ENCODE results near the gene STAP1. TPM values are rescaled to one million over a fixed set of nuclear protein-coding genes. Genes with fewer than 3 reads are reported as not detected.

Gene STAP1
- total RNA-seq, 1 experiment from 2014 or later = not detected

DNA sequence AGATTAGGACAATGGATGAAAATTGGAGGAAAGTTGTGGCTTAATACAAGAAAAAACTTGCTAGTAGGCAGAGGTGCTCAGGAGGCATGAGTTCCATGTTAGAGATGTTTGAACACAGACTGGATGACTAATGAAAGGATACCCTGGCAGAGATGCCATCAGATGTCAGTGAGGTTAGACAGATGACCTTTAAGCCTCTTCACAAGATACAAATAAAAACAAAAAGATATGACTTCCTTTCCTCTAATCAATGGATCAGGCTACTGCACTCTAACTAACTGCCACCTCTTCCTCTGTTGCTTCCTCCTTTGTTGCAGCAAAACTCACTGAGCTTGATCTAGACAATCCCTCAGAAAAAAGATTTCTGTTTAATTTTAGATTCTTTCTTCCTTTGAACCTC lies 14.7 kb downstream of the STAP1 start:
- Histone ChIP-seq H2AFZ (ENCODE audit: low read depth, low read length, poor library complexity, severe bottlenecking) (no peak overlapping the region), H3K4me3 (replicated peaks in 1 of 2; ENCODE audit: low read depth in 1 of 2, low read length in 2 of 2) (no peak overlapping the region), H3K4me1 (ENCODE audit: control insufficient read depth in 1 of 2, insufficient read depth in 2 of 2, low read length in 2 of 2) (no peaks in the 10 kb centered on the region), H3K9me3 (ENCODE audit: control insufficient read depth in 1 of 2, insufficient read depth in 1 of 2, low read depth in 1 of 2, low read length in 2 of 2) (no peaks in the 10 kb centered on the region), H3K27ac (ENCODE audit: low read depth, low read length) (no peak overlapping the region), H3K9me2 (ENCODE audit: insufficient read depth) (no peaks in the 10 kb centered on the region), H3K4me2 (ENCODE audit: low read length) (no peak overlapping the region), H3K79me2 (ENCODE audit: insufficient read depth, low read length) (no peaks in the 10 kb centered on the region), H4K20me1 (ENCODE audit: insufficient read depth) (no peaks in the 10 kb centered on the region), H3K9ac (ENCODE audit: low read length) (no peak overlapping the region), H3K36me3 (ENCODE audit: control insufficient read depth in 1 of 2, insufficient read depth in 2 of 2, low read length in 2 of 2) (no peaks in the 10 kb centered on the region), H3K27me3 (ENCODE audit: insufficient read depth, low read length) (no peaks in the 10 kb centered on the region)
- ChIA-PET CTCF (no interaction called here), RAD21 (ENCODE audit: low non-redundant PET in 1 of 2, low total read pairs in 2 of 2, uncharacterized antibody in 2 of 2, unreplicated experiment in 2 of 2) (no interaction called here), POLR2A (no interaction called here)
- intact Hi-C loops (cut with micrococcal nuclease) = no loop called here
- ATAC-seq = no peak
- TF ChIP-seq, protein P1, sequence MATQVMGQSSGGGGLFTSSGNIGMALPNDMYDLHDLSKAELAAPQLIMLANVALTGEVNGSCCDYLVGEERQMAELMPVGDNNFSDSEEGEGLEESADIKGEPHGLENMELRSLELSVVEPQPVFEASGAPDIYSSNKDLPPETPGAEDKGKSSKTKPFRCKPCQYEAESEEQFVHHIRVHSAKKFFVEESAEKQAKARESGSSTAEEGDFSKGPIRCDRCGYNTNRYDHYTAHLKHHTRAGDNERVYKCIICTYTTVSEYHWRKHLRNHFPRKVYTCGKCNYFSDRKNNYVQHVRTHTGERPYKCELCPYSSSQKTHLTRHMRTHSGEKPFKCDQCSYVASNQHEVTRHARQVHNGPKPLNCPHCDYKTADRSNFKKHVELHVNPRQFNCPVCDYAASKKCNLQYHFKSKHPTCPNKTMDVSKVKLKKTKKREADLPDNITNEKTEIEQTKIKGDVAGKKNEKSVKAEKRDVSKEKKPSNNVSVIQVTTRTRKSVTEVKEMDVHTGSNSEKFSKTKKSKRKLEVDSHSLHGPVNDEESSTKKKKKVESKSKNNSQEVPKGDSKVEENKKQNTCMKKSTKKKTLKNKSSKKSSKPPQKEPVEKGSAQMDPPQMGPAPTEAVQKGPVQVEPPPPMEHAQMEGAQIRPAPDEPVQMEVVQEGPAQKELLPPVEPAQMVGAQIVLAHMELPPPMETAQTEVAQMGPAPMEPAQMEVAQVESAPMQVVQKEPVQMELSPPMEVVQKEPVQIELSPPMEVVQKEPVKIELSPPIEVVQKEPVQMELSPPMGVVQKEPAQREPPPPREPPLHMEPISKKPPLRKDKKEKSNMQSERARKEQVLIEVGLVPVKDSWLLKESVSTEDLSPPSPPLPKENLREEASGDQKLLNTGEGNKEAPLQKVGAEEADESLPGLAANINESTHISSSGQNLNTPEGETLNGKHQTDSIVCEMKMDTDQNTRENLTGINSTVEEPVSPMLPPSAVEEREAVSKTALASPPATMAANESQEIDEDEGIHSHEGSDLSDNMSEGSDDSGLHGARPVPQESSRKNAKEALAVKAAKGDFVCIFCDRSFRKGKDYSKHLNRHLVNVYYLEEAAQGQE (IDR thresholded peaks at IDR 0.05; ENCODE audit: low read depth) = no peak
- TF ChIP-seq SP1 (IDR thresholded peaks at IDR 0.05; ENCODE audit: low read depth) = no peak
- TF ChIP-seq JUND (IDR thresholded peaks at IDR 0.05) = no peak
- no peak for TF ChIP-seq EGR1 (IDR thresholded peaks at IDR 0.05; ENCODE audit: low read depth)
- TF ChIP-seq SIN3A (IDR thresholded peaks at IDR 0.05; ENCODE audit: low read depth) = no peak
- no peak for TF ChIP-seq YY1 (IDR thresholded peaks at IDR 0.05; ENCODE audit: extremely low read depth, insufficient replicate concordance, low read depth, low read length)
- no peak for TF ChIP-seq ELF1 (IDR thresholded peaks at IDR 0.05; ENCODE audit: borderline replicate concordance, low read depth)
- TF ChIP-seq ZNF274 (IDR thresholded peaks at IDR 0.05; ENCODE audit: low read depth, low read length) = no peak
- TF ChIP-seq POLR2AphosphoS5 (IDR thresholded peaks at IDR 0.05; ENCODE audit: low read depth, low read length) = no peak
- no peak for TF ChIP-seq CBX3 (IDR thresholded peaks at IDR 0.05; ENCODE audit: low read depth)
- TF ChIP-seq EZH2 (IDR thresholded peaks at IDR 0.05) = no peak
- no peak for TF ChIP-seq SRF (IDR thresholded peaks at IDR 0.05; ENCODE audit: low read depth)
- TF ChIP-seq EZH2phosphoT487 (IDR thresholded peaks at IDR 0.05; ENCODE audit: borderline replicate concordance) = no peak
- no peak for TF ChIP-seq TCF7L2 (IDR thresholded peaks at IDR 0.05; ENCODE audit: borderline replicate concordance, extremely low read depth, insufficient read depth, insufficient read length)
- TF ChIP-seq, protein P2, sequence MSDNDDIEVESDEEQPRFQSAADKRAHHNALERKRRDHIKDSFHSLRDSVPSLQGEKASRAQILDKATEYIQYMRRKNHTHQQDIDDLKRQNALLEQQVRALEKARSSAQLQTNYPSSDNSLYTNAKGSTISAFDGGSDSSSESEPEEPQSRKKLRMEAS (IDR thresholded peaks at IDR 0.05) = no peak
- no peak for TF ChIP-seq CEBPB (IDR thresholded peaks at IDR 0.05; ENCODE audit: low read depth)
- TF ChIP-seq POLR2A (IDR thresholded peaks at IDR 0.05; ENCODE audit: borderline replicate concordance, extremely low read depth, insufficient read depth, insufficient read length) = no peak
- no peak for DNase-seq (ENCODE audit: low read depth, low spot score)
- no TSS peak for BruUV-seq (replicated peaks)

Data from HCT116 (cell line).